WTC11 (cell line): ENCODE results near the gene SST. TPM values are rescaled to one million over a fixed set of nuclear protein-coding genes. Genes with fewer than 3 reads are reported as not detected.

Source experiments
- ATAC-seq: fragments of 200-7000 bp; cut with Tn5 transposase; 2 replicates; pipeline ENCODE4 v1.10.0; 2021; ENCODE audit warnings: mild to moderate bottlenecking, moderate library complexity
- CTCF ChIA-PET: fragments of 300-600 bp; sonication (Branson Sonifier 250); formaldehyde crosslinking; loops from one replicate; lab custom pipeline; 2021; ENCODE audit warnings: antibody characterized with exemption; lab: Charles Lee
- POLR2A ChIA-PET: fragments of 350-600 bp; sonication (Branson Sonifier 250); formaldehyde crosslinking; loops from one replicate; lab custom pipeline; 2021; ENCODE audit warnings: antibody characterized with exemption; lab: Charles Lee
- DNase-seq: peaks from one replicate; pipeline ENCODE4 v3.0.0; 2021; ENCODE audit warnings: low spot score
- H3K27ac Mint-ChIP-seq: 2 replicates; pipeline ENCODE4 v1.8.0; 2021; ENCODE audit warnings: mixed read lengths
- H3K27me3 Mint-ChIP-seq: 2 replicates; pipeline ENCODE4 v1.8.0; 2021; ENCODE audit warnings: low read depth, mild to moderate bottlenecking, moderate library complexity, mixed read lengths
- H3K36me3 Mint-ChIP-seq: 2 replicates; pipeline ENCODE4 v1.8.0; 2021; ENCODE audit warnings: mixed read lengths
- H3K4me1 Mint-ChIP-seq: 2 replicates; pipeline ENCODE4 v1.8.0; 2022; ENCODE audit warnings: mixed read lengths
- H3K4me3 Mint-ChIP-seq: 2 replicates; pipeline ENCODE4 v1.8.0; 2021; ENCODE audit warnings: mild to moderate bottlenecking, moderate library complexity, mixed read lengths
- H3K9me3 Mint-ChIP-seq: 2 replicates; pipeline ENCODE4 v1.8.0; 2021; ENCODE audit warnings: mixed read lengths
- ELF4 ChIP-seq: sonication (generic); formaldehyde crosslinking; IDR thresholded peaks from 2 replicates; pipeline ENCODE4 v1.8.1; 2022; ENCODE audit warnings: low read depth, mild to moderate bottlenecking, moderate library complexity, missing genetic modification reagents
- ESRRA ChIP-seq: sonication (generic); formaldehyde crosslinking; IDR thresholded peaks from 2 replicates; pipeline ENCODE4 v1.8.1; 2022; ENCODE audit warnings: mild to moderate bottlenecking, missing genetic modification reagents, borderline replicate concordance
- FOXK1 ChIP-seq: sonication (generic); formaldehyde crosslinking; IDR thresholded peaks from 2 replicates; pipeline ENCODE4 v1.8.0; 2022; ENCODE audit warnings: mild to moderate bottlenecking, moderate library complexity, missing genetic modification reagents
- FOXP1 ChIP-seq: sonication (generic); formaldehyde crosslinking; IDR thresholded peaks from 2 replicates; pipeline ENCODE4 v1.8.0; 2022; ENCODE audit warnings: missing genetic modification reagents, mild to moderate bottlenecking, moderate library complexity, borderline replicate concordance
- HMGA2 ChIP-seq: fragments of 250-450 bp; sonication (Bioruptor Pico); IDR thresholded peaks from 2 replicates; pipeline ENCODE4 v1.4.0; 2021; ENCODE audit warnings: mild to moderate bottlenecking, moderate library complexity
- IRF2 ChIP-seq: sonication (generic); formaldehyde crosslinking; IDR thresholded peaks from 2 replicates; pipeline ENCODE4 v1.8.0; 2022; ENCODE audit warnings: low read depth, missing genetic modification reagents, borderline replicate concordance
- JAZF1 ChIP-seq: fragments of 250-450 bp; sonication (Bioruptor Pico); IDR thresholded peaks from 2 replicates; pipeline ENCODE4 v1.9.0; 2021; ENCODE audit warnings: moderate library complexity, mild to moderate bottlenecking, inconsistent platforms
- MYBL2 ChIP-seq: sonication (generic); formaldehyde crosslinking; IDR thresholded peaks from 2 replicates; pipeline ENCODE4 v1.8.1; 2023; ENCODE audit warnings: mild to moderate bottlenecking, moderate library complexity, missing genetic modification reagents
- NFATC4 ChIP-seq: fragments of 250-450 bp; sonication (Bioruptor Pico); IDR thresholded peaks from 2 replicates; pipeline ENCODE4 v1.9.0; 2021; ENCODE audit warnings: mild to moderate bottlenecking
- NFYB ChIP-seq: sonication (generic); formaldehyde crosslinking; conservative IDR thresholded peaks from 2 replicates; pipeline ENCODE4 v1.8.0; 2022; ENCODE audit warnings: low read depth, missing genetic modification reagents
- NR2C2 ChIP-seq: sonication (generic); formaldehyde crosslinking; IDR thresholded peaks from 2 replicates; pipeline ENCODE4 v1.8.0; 2022; ENCODE audit warnings: mild to moderate bottlenecking, missing genetic modification reagents
- PRRX2 ChIP-seq: fragments of 250-450 bp; sonication (Bioruptor Pico); IDR thresholded peaks from 2 replicates; pipeline ENCODE4 v1.8.0; 2021; ENCODE audit warnings: mild to moderate bottlenecking
- SMAD3 ChIP-seq: sonication (generic); formaldehyde crosslinking; IDR thresholded peaks from 2 replicates; pipeline ENCODE4 v1.8.0; 2022; ENCODE audit warnings: missing genetic modification reagents, mild to moderate bottlenecking, borderline replicate concordance
- SMAD4 ChIP-seq: sonication (generic); formaldehyde crosslinking; IDR thresholded peaks from 2 replicates; pipeline ENCODE4 v1.8.0; 2022; ENCODE audit warnings: mild to moderate bottlenecking, missing genetic modification reagents
- SOX15 ChIP-seq: fragments of 250-450 bp; sonication (Bioruptor Pico); IDR thresholded peaks from 2 replicates; pipeline ENCODE4 v1.9.0; 2021; ENCODE audit warnings: mild to moderate bottlenecking
- TEAD1 ChIP-seq: sonication (generic); formaldehyde crosslinking; IDR thresholded peaks from 2 replicates; pipeline ENCODE4 v1.8.0; 2022; ENCODE audit warnings: mild to moderate bottlenecking, missing genetic modification reagents
- ZBTB21 ChIP-seq: sonication (generic); formaldehyde crosslinking; IDR thresholded peaks from 2 replicates; pipeline ENCODE4 v1.8.1; 2023; ENCODE audit warnings: mild to moderate bottlenecking, missing genetic modification reagents, borderline replicate concordance
- ZNF232 ChIP-seq: sonication (generic); formaldehyde crosslinking; IDR thresholded peaks from 2 replicates; pipeline ENCODE4 v1.8.0; 2022; ENCODE audit warnings: mild to moderate bottlenecking, missing genetic modification reagents
- ZNF263 ChIP-seq: sonication (generic); formaldehyde crosslinking; IDR thresholded peaks from 2 replicates; pipeline ENCODE4 v1.8.1; 2022; ENCODE audit warnings: low read depth, mild to moderate bottlenecking, moderate library complexity, missing genetic modification reagents
- ZNF317 ChIP-seq: sonication (generic); formaldehyde crosslinking; IDR thresholded peaks from 2 replicates; pipeline ENCODE4 v1.8.1; 2023; ENCODE audit warnings: low read depth, mild to moderate bottlenecking, moderate library complexity, missing genetic modification reagents, borderline replicate concordance
- total RNA-seq: library from RNA; stranded (reverse); gene quantifications from 3 replicates; pipeline ENCODE4 v1.2.3, GENCODE V29; 2021
- TF ChIP-seq, protein P1 (sequence below): fragments of 250-450 bp; sonication (Bioruptor Pico); IDR thresholded peaks from 2 replicates; pipeline ENCODE4 v1.9.0; 2021; ENCODE audit warnings: mild to moderate bottlenecking
- TF ChIP-seq, protein P2 (sequence below): sonication (generic); formaldehyde crosslinking; IDR thresholded peaks from 2 replicates; pipeline ENCODE4 v1.8.0; 2022; ENCODE audit warnings: missing genetic modification reagents
- TF ChIP-seq, protein P3 (sequence below): sonication (generic); formaldehyde crosslinking; conservative IDR thresholded peaks from 2 replicates; pipeline ENCODE4 v1.8.1; 2023; ENCODE audit warnings: mild to moderate bottlenecking, low read depth, missing genetic modification reagents, moderate library complexity
- TF ChIP-seq, protein P4 (sequence below): sonication (generic); formaldehyde crosslinking; IDR thresholded peaks from 2 replicates; pipeline ENCODE4 v1.8.1; 2022; ENCODE audit warnings: missing genetic modification reagents, borderline replicate concordance

Gene SST
- total RNA-seq, 1 experiment from 2014 or later = 0.70 TPM

DNA sequence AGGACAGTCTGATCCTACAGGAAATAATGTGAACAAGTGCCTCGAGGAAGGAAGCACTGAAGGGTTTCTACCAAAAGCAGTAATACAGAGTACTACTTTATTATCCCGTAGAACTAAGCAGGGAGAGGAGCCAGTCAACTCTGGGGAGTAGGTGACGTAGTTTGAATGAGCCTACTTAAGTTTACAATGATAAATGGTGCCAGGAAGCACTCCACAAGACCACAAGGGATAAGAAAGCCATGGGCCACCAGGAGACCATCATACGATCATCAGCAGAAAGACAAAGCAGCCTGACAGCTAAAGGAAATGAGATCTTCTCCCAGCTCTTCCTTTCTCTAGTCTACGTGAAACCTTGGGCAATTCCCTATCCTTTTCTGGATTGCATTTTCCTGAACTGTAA lies 27.3 kb downstream of the SST start (continued):
- no peak for TF ChIP-seq FOXK1 (CRISPR knock-in tag)

DNA sequence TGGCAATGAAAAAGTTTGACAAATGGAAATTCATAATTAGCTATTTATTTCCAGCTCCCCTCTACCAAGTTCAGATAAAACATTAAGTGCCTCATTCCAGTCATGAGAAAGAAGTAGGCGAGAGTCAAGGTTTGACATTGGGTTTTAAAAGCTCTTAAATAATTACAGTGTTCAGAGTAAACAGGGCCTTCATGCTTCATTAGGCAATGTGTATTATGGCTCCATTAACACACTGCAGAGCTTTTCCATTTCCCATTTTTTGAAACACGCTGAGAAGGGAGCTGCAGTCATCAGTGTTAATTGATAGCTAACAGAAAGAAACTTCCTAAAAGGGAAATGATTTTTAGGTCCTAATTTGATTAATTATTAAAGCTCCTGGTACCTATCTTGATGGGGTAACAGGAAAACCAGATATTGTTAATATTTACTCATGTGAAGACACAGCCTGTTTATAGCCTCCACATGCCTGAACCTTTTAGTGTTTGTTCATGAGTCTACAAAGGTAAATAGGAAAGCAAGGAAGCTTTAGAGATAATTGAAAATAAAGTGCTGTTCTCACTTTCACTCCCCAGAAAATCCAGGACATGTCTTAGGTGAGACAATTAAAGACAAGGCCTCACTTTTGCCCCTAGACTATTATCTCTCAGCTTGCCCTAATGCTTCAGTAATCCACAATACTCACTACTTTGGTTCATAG lies 28.7 kb downstream of the SST start:
- ATAC-seq = no peak
- ChIA-PET POLR2A (no interaction called here), CTCF (interaction anchor here (1.4 to 1.6 kb wide), 2 partner anchors 38 to 322 kb away, joined by 3 to 6 read pairs; no protein-coding TSS in a partner anchor)
- Mint-ChIP-seq H3K36me3 (peaks cover 3% of the 10 kb centered on the region; the same call in 1 of the 2 replicates), H3K9me3 (peaks cover 28% of the 10 kb centered on the region), H3K27ac (no peak overlapping the region), H3K27me3 (peaks cover 12% of the 10 kb centered on the region), H3K4me3 (no peak overlapping the region), H3K4me1 (no peaks in the 10 kb centered on the region)
- DNase-seq = no peak
- TF ChIP-seq, protein P1, sequence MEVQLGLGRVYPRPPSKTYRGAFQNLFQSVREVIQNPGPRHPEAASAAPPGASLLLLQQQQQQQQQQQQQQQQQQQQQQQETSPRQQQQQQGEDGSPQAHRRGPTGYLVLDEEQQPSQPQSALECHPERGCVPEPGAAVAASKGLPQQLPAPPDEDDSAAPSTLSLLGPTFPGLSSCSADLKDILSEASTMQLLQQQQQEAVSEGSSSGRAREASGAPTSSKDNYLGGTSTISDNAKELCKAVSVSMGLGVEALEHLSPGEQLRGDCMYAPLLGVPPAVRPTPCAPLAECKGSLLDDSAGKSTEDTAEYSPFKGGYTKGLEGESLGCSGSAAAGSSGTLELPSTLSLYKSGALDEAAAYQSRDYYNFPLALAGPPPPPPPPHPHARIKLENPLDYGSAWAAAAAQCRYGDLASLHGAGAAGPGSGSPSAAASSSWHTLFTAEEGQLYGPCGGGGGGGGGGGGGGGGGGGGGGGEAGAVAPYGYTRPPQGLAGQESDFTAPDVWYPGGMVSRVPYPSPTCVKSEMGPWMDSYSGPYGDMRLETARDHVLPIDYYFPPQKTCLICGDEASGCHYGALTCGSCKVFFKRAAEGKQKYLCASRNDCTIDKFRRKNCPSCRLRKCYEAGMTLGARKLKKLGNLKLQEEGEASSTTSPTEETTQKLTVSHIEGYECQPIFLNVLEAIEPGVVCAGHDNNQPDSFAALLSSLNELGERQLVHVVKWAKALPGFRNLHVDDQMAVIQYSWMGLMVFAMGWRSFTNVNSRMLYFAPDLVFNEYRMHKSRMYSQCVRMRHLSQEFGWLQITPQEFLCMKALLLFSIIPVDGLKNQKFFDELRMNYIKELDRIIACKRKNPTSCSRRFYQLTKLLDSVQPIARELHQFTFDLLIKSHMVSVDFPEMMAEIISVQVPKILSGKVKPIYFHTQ = no peak
- TF ChIP-seq MYBL2 (no peak), PRRX2 (CRISPR knock-in tag) (no peak), NR2C2 (CRISPR knock-in tag) (no peak), TEAD1 (CRISPR knock-in tag) (no peak), IRF2 (CRISPR knock-in tag) (no peak), SOX15 (no peak), ZNF263 (CRISPR knock-in tag) (no peak), NFYB (CRISPR knock-in tag) (no peak), JAZF1 (no peak), ELF4 (CRISPR knock-in tag) (no peak)
- TF ChIP-seq, protein P2, sequence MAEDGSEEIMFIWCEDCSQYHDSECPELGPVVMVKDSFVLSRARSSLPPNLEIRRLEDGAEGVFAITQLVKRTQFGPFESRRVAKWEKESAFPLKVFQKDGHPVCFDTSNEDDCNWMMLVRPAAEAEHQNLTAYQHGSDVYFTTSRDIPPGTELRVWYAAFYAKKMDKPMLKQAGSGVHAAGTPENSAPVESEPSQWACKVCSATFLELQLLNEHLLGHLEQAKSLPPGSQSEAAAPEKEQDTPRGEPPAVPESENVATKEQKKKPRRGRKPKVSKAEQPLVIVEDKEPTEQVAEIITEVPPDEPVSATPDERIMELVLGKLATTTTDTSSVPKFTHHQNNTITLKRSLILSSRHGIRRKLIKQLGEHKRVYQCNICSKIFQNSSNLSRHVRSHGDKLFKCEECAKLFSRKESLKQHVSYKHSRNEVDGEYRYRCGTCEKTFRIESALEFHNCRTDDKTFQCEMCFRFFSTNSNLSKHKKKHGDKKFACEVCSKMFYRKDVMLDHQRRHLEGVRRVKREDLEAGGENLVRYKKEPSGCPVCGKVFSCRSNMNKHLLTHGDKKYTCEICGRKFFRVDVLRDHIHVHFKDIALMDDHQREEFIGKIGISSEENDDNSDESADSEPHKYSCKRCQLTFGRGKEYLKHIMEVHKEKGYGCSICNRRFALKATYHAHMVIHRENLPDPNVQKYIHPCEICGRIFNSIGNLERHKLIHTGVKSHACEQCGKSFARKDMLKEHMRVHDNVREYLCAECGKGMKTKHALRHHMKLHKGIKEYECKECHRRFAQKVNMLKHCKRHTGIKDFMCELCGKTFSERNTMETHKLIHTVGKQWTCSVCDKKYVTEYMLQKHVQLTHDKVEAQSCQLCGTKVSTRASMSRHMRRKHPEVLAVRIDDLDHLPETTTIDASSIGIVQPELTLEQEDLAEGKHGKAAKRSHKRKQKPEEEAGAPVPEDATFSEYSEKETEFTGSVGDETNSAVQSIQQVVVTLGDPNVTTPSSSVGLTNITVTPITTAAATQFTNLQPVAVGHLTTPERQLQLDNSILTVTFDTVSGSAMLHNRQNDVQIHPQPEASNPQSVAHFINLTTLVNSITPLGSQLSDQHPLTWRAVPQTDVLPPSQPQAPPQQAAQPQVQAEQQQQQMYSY (CRISPR knock-in tag) = no peak
- TF ChIP-seq, protein P3, sequence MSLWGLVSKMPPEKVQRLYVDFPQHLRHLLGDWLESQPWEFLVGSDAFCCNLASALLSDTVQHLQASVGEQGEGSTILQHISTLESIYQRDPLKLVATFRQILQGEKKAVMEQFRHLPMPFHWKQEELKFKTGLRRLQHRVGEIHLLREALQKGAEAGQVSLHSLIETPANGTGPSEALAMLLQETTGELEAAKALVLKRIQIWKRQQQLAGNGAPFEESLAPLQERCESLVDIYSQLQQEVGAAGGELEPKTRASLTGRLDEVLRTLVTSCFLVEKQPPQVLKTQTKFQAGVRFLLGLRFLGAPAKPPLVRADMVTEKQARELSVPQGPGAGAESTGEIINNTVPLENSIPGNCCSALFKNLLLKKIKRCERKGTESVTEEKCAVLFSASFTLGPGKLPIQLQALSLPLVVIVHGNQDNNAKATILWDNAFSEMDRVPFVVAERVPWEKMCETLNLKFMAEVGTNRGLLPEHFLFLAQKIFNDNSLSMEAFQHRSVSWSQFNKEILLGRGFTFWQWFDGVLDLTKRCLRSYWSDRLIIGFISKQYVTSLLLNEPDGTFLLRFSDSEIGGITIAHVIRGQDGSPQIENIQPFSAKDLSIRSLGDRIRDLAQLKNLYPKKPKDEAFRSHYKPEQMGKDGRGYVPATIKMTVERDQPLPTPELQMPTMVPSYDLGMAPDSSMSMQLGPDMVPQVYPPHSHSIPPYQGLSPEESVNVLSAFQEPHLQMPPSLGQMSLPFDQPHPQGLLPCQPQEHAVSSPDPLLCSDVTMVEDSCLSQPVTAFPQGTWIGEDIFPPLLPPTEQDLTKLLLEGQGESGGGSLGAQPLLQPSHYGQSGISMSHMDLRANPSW (CRISPR knock-in tag) = no peak

DNA sequence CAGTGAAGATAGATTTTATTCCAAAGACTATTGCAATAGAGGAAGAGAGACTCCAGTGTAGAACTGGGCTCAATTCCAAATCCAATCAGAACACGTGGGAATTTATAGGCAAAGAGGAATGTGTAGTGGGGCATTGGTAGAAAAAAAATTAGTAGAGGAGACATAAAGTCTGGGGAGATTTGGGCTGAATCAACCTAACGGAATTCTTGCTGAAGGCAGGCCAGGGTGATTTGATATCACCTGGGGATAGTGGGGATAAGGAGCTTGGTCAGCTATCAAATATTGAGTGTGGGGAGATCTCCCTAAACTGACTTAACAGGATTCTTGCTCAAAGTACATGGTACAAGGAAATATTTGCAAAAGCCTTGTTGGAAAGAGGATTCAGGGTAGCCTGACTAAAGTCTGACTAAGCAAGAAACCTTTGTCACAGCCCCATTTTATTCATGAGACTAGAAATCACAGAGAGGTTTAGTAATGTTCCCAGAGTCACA lies 29.6 kb downstream of the SST start:
- H3K9me3 Mint-ChIP-seq = peaks cover 31% of the 10 kb centered on the region
- ATAC-seq (no peak), DNase-seq (no peak)
- ChIA-PET POLR2A (no interaction called here), CTCF (interaction anchor here (1.4 to 1.6 kb wide), 2 partner anchors 39 to 321 kb away, joined by 3 to 6 read pairs; no protein-coding TSS in a partner anchor)
- H3K4me3 Mint-ChIP-seq = no peak overlapping the region
- no peak overlapping the region for H3K27ac Mint-ChIP-seq
- H3K27me3 Mint-ChIP-seq = peaks cover 14% of the 10 kb centered on the region
- H3K36me3 Mint-ChIP-seq = peaks cover 8% of the 10 kb centered on the region
- no peaks in the 10 kb centered on the region for H3K4me1 Mint-ChIP-seq
- TF ChIP-seq HMGA2 (no peak), ZNF263 (CRISPR knock-in tag) (no peak), SMAD3 (CRISPR knock-in tag) (no peak), SMAD4 (CRISPR knock-in tag) (no peak), ZNF232 (CRISPR knock-in tag) (no peak), ESRRA (CRISPR knock-in tag) (no peak), MYBL2 (no peak), NFATC4 (CRISPR knock-in tag) (no peak), ZBTB21 (no peak), FOXP1 (CRISPR knock-in tag) (no peak), ZNF317 (no peak)
- TF ChIP-seq, protein P4, sequence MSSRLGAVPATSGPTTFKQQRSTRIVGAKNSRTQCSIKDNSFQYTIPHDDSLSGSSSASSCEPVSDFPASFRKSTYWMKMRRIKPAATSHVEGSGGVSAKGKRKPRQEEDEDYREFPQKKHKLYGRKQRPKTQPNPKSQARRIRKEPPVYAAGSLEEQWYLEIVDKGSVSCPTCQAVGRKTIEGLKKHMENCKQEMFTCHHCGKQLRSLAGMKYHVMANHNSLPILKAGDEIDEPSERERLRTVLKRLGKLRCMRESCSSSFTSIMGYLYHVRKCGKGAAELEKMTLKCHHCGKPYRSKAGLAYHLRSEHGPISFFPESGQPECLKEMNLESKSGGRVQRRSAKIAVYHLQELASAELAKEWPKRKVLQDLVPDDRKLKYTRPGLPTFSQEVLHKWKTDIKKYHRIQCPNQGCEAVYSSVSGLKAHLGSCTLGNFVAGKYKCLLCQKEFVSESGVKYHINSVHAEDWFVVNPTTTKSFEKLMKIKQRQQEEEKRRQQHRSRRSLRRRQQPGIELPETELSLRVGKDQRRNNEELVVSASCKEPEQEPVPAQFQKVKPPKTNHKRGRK (CRISPR knock-in tag) = no peak
